ENCODE measurements around the gene XPC.

The XPC gene

GRCh38 chr3:14147617-14148016, 30.8 kb downstream of the XPC start:
- no peak for DNase-seq (ENCODE audit: low spot score)

- no peak for DNase-seq (ENCODE audit: low spot score)
Measured at GRCh38 chr3:14147066-14147435, 31.4 kb downstream of the XPC start.

GRCh38 chr3:14146381-14147065, 31.9 kb downstream of the XPC start:
- DNase-seq (ENCODE audit: low spot score): no peak

GRCh38 chr3:14145670-14146380, 32.6 kb downstream of the XPC start:
- no peak for DNase-seq (ENCODE audit: low spot score)

- peak; percentile 57 for DNase-seq (ENCODE audit: low spot score)
Measured at GRCh38 chr3:14145236-14145635, 33.2 kb downstream of the XPC start.

- peak; percentile 95 for DNase-seq (ENCODE audit: low spot score)
Measured at GRCh38 chr3:14144423-14145075, 33.9 kb downstream of the XPC start.

- peak; percentile 87 for DNase-seq (ENCODE audit: low spot score)
Measured at GRCh38 chr3:14143271-14144225, 34.9 kb downstream of the XPC start.

GRCh38 chr3:14142567-14143270, 35.7 kb downstream of the XPC start:
- no peak for DNase-seq (ENCODE audit: low spot score)

- no peak for DNase-seq (ENCODE audit: low spot score)
Measured at GRCh38 chr3:14141602-14142341, 36.6 kb downstream of the XPC start.

- DNase-seq (ENCODE audit: low spot score): no peak
Measured at GRCh38 chr3:14141144-14141543, 37.3 kb downstream of the XPC start.

GRCh38 chr3:14140668-14141067, 37.7 kb downstream of the XPC start:
- no peak for DNase-seq (ENCODE audit: low spot score)

- no peak for DNase-seq (ENCODE audit: low spot score)
Measured at GRCh38 chr3:14139771-14140170, 38.6 kb downstream of the XPC start.

GRCh38 chr3:14138878-14139655, 39.3 kb downstream of the XPC start:
- no peak for DNase-seq (ENCODE audit: low spot score)

- no peak for DNase-seq (ENCODE audit: low spot score)
Measured at GRCh38 chr3:14138109-14138877, 40.1 kb downstream of the XPC start.

GRCh38 chr3:14137445-14137844, 41.0 kb downstream of the XPC start:
- DNase-seq (ENCODE audit: low spot score): no peak

- DNase-seq (ENCODE audit: low spot score): peak; percentile 38
Measured at GRCh38 chr3:14137004-14137403, 41.4 kb downstream of the XPC start.

- DNase-seq (ENCODE audit: low spot score): no peak
Measured at GRCh38 chr3:14135581-14135980, 42.8 kb downstream of the XPC start.

GRCh38 chr3:14134291-14134690, 44.1 kb downstream of the XPC start:
- DNase-seq (ENCODE audit: low spot score): no peak

GRCh38 chr3:14133876-14134275, 44.5 kb downstream of the XPC start:
- no peak for DNase-seq (ENCODE audit: low spot score)

Measured in AG20443 (cell line).